Islet of Langerhans (tissue), 1 donor: ENCODE results near the gene CMIP.

Experiments used
- FAIRE-seq: peaks from one replicate; lab custom pipeline; 2011; peaks lifted over from hg19 to GRCh38; lab: Jason Lieb, UNC

Gene CMIP

DNA sequence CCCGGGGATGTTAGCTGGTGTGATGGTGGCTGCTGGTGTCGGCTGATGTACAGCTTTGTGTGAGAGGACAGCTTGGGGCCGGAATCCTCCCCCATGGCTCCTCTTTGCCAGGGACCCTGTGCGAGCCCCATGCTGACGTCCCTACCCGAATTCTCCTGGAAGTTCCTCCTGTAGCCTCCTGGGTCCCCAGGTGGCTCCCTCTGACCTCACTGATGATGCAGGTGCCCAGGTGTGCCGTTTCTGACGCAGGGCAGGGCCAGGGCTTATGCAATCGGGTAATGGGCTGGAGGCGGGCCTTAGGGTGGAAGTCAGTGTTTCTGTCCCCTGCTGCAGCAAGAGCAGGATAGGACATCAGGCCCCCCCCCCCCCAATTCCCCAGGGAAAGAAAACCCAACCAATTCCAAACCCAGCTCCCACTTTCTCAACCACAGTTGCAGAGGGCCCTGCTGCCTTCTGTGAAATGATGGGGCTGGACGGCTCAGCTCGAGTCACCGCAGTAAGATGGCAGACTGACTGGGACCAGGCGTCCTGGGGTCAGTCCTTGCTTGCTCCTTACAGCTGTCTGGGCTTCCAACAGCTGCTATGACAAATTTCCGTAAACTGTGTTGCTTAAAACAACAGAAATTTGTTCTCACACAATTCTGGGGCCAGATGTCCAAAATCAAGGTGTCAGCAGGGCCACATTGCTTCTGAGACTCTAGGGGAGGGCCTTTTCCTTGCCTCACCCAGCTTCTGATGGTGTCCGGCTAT lies 195.5 kb downstream of the CMIP start:
- no peak for FAIRE-seq

DNA sequence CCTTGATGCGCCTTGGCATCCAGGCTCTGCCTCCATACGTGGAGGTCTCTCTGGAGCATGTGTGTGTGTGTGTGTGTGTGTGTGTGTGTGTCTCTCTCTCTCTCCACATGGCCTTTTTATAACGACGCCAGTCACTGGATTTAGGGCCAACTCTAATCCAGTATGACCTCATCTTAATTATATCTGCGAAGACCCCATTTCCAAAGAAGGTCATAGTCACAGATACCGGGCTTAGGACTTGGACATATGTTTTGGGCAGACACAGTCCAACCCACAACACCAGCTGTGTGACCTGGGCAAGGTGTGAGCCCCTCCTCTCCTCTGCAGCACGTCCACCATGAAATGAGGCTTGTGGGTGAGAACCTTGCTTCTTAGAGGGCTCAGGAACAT lies 196.1 kb downstream of the CMIP start:
- FAIRE-seq: no peak

DNA sequence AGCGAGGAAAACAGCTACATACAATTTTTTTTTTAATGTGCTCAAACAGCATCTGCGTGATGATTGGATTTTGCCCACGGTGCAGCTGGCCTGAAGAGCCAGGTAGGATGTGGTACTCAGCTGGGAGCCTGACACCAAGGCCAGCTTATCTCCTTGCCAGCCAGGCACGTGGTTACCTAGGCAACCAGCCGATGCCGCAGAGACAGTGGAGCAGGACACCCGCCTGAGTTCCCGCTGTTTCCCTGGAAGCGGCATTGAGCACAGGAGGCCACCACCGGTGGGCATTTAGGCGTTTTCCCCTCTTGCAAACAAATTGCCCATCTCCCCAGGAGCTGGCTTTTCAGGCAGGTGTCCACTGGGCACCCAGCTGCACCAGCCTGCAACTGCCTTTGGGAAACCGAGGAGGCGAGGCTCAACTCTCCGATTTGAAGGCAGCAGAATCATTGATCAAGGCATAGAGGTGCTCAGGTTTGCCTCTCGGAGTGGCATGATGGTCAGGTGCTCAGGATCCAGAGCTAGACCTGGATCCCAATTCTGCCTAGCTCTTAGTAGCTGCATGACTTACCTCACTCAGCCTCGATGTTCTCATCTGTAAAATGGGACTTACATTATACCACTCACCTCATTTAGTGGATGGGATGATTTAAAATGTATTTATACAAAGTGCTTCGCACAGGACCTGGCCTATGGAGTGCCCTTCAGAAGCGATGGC lies 196.9 kb downstream of the CMIP start:
- FAIRE-seq: peak; percentile 92

DNA sequence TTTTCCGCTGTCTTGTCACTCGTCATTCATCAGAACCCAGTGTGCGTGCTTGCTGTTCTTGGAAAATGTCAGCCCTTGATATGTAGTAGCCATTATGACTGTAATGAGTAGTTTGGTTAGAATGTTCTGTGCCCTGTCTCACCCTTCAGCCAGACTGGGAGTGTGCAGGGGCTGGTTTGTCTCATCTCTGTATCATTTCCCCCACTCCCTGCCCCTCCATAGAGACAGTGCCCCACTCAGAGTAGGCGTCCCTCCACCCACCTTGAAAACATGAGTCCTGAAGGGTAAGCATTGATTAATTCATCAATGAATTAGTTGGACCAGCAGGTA lies 197.5 kb downstream of the CMIP start:
- FAIRE-seq: no peak

DNA sequence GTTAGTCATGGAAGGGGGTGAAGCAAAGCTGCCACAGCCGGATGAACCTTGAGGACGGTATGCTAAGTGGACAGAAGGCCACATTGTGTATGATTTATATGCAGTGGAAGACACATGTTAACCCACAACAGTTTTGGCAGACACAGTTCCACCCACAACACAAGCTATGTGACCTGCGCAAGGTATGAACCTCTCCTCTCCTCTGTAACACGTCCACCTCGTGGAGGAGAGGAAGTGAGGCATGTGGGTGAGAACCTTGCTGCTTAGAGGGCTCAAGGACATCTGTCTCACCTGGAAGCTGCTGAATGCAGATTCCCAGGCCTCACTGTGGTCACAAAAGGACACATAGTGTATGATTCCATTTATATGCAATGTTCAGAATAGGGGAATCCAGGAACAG lies 198.3 kb downstream of the CMIP start:
- no peak for FAIRE-seq

DNA sequence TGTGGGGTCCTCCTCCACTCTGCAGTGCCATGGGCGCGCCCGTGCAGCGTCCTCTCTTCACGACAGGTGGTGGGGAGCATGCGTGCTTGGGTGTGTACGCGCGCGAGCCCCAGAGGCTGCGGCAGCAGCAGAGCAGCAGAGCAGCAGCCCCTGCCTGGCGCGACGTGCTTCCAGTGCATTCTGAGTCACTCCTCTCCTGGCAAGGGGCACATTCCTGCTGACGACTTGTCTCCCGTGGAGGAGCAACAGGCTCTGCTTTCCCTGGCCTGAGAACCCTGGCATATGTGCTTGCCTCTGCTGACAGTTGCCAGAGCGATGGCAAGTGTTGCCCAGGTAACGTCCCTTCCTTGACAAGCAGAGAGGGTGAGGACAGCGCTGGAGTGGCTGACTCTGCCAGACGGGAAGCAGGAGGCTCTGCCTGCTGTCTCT lies 200.7 kb downstream of the CMIP start:
- FAIRE-seq: peak; percentile 47

DNA sequence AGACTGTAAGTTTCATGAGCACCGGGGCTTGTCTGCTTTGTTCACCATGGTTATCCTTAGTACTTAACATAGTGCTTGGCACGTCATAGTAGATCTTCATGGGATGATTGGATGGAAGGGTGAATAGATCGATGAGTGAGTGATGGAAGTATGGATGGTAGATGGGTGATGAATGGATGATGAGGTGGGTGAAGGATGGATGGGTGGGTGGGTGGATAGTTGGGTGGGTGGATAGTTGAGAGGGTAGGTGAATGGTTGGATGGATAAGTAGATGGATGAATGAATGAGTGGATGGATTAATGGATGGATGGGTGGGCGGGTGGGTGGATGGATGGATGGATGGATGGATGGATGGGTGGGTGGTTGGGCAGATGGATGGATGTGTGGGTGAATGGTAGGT lies 201.3 kb downstream of the CMIP start:
- no peak for FAIRE-seq

DNA sequence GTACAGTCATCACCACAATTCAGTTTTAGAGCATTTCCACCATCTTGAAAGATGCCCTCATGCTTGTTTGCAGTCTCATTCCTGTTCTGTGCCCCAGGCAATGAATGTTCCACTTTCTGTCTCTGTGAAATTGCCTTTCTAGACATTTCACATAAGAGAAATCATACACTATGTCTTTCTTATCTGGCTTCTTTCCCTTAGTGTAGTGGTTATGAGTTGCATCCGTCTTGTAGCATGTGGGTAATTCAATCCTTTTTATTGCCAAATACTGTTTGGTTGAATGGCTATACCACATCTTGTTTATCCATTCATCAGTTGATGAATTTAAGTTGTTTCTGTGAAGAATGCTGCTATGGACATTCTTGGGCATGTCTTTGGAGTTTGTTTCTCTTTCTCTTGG lies 202.0 kb downstream of the CMIP start:
- FAIRE-seq: no peak

DNA sequence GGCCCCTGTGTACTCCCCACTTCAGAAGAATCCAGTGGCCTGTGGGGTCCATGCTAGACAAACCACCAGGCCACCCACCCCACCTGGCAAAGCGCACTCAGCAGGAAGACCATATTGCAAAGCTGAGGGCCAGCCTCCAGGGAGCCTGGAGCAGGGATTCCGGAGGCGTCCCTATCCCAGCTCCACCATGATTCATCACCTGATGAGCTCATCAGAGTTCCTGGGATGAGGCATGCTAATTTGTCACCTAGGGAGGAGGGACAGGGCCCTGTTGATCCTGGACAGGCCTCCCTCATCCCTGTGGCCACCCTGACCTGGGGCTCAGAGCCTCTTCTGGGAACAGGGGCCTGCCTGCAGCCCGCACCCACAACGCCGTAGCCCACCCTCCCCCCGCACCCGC lies 202.9 kb downstream of the CMIP start:
- no peak for FAIRE-seq

DNA sequence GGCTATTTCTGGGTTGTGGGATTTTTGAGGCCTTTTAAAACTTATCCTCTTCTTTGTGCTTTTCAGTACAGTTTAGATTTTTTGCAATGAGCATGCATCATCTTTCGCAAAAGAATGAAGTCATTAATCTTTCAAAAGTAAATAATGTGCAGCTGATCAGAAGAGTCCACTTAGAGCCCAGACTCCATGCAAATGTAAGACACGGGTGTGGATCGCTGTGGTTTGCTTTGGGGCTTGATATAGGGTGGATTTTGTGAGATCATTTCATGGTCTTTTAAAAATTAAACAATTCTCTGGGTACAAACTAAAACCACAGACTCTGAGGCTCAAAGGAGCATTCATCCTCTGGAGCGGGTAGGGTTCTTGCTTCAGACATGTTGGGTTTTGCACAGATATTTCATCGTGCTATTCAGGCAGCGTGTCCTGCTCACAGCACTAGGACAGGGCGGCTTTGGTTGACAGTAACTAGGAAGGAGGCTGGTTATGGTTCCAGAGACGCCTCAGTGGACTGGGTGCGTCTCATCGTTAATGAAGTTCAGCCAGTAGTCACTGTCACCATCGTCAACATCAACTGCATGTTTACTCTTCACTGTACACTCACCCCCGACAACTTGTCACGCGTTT lies 205.1 kb downstream of the CMIP start:
- FAIRE-seq: no peak

DNA sequence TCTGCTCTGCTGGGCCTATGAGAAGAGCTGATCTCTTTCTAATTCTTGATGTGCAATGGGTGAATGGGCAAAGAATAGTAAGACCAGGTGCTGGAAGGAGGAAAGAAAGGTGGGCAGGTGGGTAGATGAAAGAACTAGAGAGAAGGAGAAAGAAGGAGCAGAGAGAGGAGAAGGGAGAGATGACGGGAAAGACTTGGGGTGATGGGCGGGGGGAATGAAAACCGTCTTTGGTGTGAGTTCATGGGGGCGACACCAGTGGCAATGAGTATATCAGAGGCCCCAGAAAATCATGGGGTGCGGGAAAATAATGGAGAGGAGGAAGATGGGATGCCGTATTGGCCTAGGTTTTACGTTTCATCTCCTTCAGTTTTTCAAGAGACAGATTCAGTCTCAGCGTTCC lies 205.7 kb downstream of the CMIP start:
- FAIRE-seq: no peak

DNA sequence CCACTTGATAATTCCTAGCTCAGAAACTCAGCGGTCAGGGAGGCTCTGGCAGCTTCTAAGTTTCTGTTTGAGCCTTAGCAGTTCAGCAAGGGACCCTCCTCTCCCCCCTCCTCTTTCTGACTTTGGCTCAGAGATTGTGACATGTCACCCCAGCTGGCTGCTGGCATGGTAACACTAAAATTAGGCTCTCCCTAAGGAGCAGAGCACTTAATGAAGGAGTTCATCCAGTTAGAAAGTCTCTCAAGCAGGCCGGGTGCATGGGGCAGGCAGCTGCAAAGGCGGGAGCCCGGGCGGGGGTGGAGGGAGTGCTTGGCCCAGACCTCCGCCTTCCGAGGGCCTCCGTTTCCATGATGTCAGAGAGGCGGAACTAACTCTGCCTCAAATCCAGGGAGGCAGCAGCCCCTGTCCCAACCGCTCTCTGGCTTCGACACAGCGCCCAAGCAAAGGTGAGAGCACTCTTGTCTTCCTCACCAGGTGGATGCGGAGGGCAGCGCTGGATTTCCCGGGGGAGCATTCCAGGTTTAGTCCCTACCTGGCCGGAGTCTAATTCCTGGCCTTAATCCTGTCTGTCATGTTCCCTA lies 206.5 kb downstream of the CMIP start:
- no peak for FAIRE-seq

DNA sequence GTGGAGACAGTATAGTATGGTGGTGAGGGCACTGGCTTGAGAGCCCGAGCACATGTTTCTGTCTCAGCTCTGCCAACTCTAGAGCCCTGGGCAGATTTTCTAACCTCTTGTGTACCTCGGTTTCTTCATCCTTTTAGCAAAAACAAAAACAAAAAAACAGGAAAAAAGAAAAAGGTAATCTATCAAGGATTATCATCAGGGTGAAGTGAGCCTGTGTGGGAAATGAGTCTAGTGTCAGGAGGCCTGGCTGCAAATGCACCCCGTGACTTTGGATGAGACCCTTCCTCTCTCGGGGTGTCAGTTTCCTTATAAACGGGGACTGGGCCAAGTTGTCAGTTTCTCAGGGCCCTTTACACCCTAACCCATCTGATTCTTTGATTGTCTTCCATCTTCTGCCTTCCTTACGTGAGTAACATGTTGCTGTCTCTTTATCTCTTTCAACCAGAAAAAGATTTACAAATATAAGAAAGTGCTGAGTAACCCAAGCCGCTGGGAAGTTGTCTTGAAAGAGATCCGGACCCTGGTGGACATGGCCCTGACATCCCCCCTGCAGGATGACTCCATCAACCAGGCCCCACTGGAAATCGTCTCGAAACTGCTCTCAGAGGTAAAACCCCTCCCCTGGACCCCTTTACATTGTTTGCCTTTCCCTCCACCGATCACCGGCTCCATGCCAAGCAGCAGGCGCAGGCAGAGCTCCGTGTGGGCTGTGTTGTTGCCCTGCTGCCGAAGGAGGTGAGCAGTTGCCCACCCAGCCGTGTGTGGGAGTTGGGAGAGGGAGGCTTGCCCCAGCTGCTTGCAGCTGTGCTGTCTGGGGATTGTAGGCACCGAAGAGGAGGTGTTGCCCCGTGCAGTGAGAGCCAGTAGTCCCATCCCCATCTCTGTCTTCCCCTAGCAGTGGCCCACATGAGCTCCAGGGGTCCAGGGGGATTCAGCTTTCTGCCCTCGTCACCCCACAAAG lies 207.4 kb downstream of the CMIP start:
- peak; percentile 21 for FAIRE-seq

DNA sequence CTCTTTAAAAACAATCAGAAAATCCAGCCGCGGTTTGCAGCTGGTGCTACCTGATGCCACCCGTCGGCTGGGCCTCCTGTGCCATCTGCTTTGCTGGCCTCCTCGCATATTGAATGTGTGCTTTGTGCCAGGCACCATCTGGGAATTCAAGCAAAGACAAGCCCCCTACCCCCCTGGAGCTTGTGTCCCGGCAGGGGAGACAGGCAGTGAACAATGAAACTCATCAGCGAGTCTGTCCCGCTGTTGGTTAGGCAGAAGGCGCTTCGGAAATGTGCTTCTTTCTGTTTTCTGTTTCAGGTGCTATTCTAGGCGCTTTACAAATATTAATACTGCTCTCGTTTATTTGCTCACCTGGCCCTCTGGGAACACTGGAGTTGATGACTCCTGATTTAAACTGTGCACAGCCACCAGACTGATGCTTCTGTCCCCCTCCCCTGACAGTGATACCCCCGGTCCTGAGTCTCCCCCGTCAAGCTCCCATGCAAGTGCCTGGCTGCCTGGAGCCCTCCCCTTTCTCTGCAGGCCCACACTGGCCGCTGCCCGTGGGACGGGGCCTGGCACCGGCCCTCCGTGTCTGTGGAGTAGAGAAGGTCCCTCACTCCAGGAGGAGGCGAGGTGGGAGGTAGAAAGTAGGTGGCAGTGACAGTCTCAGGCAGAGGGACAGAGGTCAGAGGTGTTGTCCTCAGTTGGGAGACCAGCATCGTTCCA lies 208.3 kb downstream of the CMIP start:
- no peak for FAIRE-seq

DNA sequence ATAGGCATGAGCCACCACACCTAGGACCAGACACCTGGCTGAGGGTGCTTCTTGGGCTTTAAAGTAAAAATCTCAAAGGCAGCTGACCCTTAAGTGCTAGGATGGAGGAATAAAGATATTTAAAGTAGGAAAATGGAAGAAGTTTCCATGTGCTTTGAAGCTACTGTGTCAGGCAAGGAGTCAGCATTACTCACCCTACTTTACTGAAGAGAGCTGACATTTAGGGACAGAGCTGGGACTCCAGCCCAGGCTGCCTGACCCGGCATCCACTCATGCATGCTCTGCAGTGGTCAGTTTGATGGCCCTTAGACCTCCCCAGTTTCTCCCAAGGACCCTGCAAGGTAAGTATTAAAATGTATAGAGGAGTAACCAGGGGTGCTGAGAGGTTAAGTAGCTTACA lies 209.7 kb downstream of the CMIP start:
- no peak for FAIRE-seq

DNA sequence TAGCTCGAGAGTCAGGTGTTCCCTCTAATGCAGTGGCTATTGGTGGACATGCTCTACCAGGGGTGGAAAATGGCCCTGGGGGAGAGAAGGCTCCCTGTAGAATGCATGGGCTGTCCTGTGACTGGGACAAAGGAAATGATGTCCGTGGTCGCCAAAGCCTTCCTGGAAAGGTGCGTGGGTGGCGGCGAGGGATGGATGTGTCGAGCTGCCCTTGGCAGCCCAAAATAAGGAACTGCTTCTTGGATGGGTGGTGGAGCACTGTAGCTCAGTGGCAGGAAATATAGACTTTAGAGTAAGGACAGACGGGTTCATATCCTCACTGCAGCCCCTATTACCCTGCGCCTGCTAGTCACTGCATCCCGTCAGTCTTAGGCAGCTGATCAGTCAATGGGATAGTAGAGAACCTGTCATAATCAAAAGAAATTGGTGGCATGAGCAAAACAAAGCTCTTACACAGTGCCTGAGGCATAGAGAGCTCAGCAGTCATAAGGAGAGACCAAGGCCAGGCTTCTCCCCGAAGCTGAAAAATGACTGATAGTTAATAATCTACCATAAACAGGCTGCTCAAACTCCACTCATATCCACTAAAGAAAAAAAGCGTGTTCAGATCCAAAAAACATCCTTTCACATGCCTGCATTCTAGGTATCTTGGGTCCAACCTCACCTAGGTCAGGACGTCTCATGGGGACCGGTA lies 211.0 kb downstream of the CMIP start:
- no peak for FAIRE-seq

DNA sequence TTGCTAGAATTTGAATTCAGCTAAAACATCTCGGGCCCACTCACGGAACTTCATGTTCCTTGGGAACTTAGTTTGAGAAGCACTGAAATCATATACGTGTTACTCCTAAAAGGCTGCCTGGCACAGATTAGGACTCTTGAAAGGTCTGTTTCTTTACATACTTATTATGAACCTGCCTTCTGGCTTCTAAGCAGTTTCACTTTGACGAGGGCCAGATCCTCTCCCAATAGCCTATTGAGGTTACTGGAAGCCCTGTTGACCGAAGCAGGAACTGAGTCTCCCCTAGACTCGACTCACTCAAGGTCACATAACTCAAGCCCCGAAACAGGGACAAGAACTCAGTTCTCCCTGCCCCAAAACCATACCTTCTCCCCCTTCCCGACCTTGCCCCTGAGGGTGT lies 212.6 kb downstream of the CMIP start:
- FAIRE-seq: no peak

DNA sequence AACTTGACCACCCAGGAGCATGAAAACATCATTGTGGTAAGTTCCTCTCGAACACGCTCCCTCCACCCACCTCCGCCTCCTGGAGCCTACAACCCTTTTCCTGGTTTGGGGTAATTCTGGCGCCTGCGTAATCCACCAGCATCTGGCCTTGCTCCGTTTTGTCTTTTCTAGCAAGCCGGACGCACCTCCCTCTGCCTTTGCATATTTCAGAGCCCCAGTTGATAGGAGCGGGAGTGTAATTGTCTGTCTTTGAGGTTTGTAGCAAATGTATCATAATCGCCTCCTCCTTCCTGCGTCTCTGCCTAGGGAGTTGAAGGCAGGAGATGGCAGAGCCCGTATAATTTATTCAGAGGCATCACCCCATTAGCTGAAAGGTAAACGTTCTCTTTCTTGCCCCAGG lies 213.2 kb downstream of the CMIP start:
- no peak for FAIRE-seq

DNA sequence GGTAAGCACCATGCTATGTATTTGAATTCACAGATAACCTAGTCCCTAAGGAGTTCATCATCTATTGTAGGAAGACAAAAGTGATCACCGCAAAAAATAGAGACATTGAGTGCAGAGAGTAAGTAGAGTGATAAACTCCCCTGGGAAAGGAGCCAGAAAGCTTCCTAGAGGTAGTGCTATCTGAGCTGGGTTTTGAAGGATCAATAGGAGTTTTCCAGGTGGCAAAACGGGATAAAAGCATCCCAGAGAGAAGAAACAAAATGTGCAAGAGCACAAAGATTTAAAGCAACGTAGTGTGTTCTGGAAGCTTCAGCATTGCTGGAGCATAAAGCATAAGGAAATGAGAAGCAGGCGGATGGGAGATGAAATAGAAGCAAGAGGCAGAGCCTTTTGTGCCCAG lies 213.8 kb downstream of the CMIP start:
- no peak for FAIRE-seq

DNA sequence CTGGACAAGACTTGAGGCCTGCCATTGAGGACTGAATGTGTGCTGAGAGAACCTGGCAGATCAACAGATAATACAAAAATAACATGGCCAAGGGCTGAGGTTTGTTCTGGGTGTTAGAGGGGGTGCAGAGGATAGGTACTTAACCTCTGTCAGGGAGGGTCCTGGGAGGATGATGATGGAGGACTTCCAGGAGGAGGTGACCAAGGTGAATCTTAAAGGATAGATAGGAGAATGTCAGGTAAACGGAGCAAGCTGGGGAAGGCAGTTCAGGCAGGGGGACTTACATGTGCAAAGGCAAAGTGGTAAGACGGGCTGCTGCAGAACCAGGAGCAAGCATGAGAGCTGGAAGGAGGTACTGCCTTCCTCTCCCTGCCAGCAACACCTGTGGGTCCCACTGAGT lies 214.6 kb downstream of the CMIP start:
- FAIRE-seq: no peak

DNA sequence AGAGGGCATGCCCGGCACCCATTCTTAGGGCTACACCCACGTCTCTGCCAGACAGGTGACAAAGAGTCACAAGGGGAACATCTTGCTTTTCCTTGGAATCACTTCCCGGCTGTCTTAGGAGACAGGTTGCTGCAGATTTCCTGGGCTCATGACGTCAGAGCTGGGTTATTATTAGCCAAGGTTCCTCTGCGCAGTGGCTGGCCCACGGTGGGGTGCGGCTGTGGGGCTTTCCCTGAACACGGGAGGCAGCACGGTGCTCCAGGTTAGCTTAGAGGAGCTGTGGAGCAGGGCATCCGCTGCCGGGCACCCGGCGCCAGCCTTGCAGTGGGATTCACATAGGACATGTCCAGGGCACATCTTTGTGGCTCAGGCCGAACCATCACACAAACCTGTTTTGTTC lies 216.5 kb downstream of the CMIP start:
- no peak for FAIRE-seq
